Omental fat pad (tissue), 4 donors: ENCODE data around the gene NAV3. TPM values are rescaled to one million over a fixed set of nuclear protein-coding genes. Genes with fewer than 3 reads are reported as not detected.

Source experiments
- ATAC-seq: fragments of 150-250 bp; one replicate; pipeline ENCODE4 v1.9.1; 2016; ENCODE audit warnings: mild to moderate bottlenecking, moderate library complexity; ENCODE audit not compliant: low FRiP score
- DNase-seq: peaks from one replicate; pipeline ENCODE4 v3.0.0-alpha.2; 2019; ENCODE audit warnings: low spot score
- total RNA-seq, 4 donors: library from RNA; depleted of rRNA; stranded (reverse); fragments of >200 nt; gene quantifications; one replicate each; pipeline ENCODE4 v1.1.0, GENCODE V29; 2016
- TF ChIP-seq, protein P1 (sequence below), 3 donors: fragments of 450-650 bp; IDR thresholded peaks; one replicate each; pipeline ENCODE4 v1.5.1; 2016 to 2017; ENCODE audit warnings: antibody characterized with exemption in 3 of 3, mild to moderate bottlenecking in 3 of 3, moderate library complexity in 2 of 3

NAV3 gene, protein sequence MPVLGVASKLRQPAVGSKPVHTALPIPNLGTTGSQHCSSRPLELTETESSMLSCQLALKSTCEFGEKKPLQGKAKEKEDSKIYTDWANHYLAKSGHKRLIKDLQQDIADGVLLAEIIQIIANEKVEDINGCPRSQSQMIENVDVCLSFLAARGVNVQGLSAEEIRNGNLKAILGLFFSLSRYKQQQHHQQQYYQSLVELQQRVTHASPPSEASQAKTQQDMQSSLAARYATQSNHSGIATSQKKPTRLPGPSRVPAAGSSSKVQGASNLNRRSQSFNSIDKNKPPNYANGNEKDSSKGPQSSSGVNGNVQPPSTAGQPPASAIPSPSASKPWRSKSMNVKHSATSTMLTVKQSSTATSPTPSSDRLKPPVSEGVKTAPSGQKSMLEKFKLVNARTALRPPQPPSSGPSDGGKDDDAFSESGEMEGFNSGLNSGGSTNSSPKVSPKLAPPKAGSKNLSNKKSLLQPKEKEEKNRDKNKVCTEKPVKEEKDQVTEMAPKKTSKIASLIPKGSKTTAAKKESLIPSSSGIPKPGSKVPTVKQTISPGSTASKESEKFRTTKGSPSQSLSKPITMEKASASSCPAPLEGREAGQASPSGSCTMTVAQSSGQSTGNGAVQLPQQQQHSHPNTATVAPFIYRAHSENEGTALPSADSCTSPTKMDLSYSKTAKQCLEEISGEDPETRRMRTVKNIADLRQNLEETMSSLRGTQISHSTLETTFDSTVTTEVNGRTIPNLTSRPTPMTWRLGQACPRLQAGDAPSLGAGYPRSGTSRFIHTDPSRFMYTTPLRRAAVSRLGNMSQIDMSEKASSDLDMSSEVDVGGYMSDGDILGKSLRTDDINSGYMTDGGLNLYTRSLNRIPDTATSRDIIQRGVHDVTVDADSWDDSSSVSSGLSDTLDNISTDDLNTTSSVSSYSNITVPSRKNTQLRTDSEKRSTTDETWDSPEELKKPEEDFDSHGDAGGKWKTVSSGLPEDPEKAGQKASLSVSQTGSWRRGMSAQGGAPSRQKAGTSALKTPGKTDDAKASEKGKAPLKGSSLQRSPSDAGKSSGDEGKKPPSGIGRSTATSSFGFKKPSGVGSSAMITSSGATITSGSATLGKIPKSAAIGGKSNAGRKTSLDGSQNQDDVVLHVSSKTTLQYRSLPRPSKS (N-terminal part only)
- 10 to 100 TPM; 12.5 to 24.3 (median 15.3) TPM for total RNA-seq

DNA sequence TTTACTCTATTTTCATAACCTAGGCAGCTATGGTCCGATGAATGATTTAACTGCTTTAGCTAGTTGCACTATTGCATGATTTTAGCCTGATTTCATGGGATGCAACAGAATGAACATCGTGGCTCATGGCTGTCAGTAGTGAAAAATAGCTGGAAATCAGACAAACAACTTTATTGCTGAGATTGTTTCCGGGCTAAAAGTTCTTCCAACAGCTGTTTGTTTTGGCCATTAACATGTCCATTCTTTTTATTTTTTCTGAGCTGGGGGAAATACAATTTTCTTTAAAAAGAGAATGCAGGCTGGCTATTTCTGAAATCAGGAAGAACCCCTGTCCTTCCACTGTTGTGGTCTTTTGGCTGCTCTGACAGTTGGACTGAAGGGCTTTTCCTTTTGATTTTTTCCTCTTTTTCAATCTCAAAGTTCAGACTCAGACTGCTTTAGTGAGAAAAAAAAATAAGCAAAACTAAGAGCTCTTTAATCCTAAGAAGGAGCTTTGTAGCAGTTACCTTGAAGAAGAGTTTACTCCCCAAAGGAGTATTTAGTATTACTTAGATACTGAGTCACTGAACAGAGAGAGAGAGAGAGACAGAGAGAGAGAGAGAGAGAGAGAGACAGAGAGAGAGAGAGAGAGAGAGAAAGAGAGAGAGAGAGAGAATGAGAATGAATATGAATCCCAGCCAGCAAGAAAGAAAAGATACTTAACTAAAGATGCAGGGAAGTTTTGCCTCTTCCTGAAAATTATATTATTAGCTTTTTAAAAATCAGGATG is at the start of gene NAV3:
Gene NAV3, plus strand, starts transcription at position 312 of the 769 bp plus-strand sequence. CDS start 568 bp downstream, outside the sequence.
- ATAC-seq (peak; percentile 62), DNase-seq (no peak)
- TF ChIP-seq, protein P1, sequence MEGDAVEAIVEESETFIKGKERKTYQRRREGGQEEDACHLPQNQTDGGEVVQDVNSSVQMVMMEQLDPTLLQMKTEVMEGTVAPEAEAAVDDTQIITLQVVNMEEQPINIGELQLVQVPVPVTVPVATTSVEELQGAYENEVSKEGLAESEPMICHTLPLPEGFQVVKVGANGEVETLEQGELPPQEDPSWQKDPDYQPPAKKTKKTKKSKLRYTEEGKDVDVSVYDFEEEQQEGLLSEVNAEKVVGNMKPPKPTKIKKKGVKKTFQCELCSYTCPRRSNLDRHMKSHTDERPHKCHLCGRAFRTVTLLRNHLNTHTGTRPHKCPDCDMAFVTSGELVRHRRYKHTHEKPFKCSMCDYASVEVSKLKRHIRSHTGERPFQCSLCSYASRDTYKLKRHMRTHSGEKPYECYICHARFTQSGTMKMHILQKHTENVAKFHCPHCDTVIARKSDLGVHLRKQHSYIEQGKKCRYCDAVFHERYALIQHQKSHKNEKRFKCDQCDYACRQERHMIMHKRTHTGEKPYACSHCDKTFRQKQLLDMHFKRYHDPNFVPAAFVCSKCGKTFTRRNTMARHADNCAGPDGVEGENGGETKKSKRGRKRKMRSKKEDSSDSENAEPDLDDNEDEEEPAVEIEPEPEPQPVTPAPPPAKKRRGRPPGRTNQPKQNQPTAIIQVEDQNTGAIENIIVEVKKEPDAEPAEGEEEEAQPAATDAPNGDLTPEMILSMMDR (IDR thresholded peaks at IDR 0.05), result no peak

GRCh38 chr12:77782034-77782433 is 48.7 kb upstream of the NAV3 start:
- DNase-seq, result no peak
- no peak for ATAC-seq
- TF ChIP-seq, protein P1 (IDR thresholded peaks at IDR 0.05), result no peak

DNA sequence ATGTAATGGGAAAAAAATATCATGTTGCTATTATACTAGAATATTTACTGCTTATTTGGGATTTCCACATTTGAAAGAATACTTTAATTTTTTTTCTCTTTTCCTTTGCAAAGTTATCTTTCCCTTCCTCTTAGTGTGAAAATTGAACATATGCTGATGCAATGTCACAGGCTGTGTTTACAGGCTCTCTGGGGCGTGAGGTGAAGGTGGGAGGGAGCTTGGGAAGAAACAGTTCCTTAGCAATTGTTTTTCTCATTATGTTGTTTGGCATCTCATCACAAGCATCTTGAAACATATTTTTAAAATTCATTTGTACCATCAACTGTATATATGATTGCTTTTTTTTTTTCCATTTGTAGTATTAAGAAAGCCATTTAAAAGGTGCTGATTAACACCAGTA is 47.9 kb upstream of the NAV3 start:
- TF ChIP-seq, protein P1 (IDR thresholded peaks at IDR 0.05), result no peak
- ATAC-seq, result no peak
- DNase-seq, result no peak

- DNase-seq, result no peak
- TF ChIP-seq, protein P1 (IDR thresholded peaks at IDR 0.05), result no peak
- no peak for ATAC-seq
Measured at GRCh38 chr12:77785211-77785610, 45.5 kb upstream of the NAV3 start.

- ATAC-seq (no peak), DNase-seq (no peak)
- TF ChIP-seq, protein P1 (IDR thresholded peaks at IDR 0.05), result no peak
Measured at GRCh38 chr12:77786675-77787074, 44.0 kb upstream of the NAV3 start.
